MM.1S (cell line): Measurements from ENCODE around the gene C21orf91.
"Not testable (repeated sequence)": the region's sequence is repeated elsewhere in the genome, so short reads cannot be mapped to it uniquely, and the experiment has no call there.

Experiments
- DNase-seq: peaks from one replicate; pipeline ENCODE4 v3.0.0-alpha.2; 2015
- H2AFZ ChIP-seq: fragments of 300-600 bp; sonication (generic); 2 replicates; pipeline ENCODE4 v1.6.0; 2016; ENCODE audit warnings: antibody characterized with exemption, low read length
- H3F3A ChIP-seq: fragments of 300-600 bp; sonication (generic); 2 replicates; pipeline ENCODE4 v1.6.1; 2016; ENCODE audit warnings: mild to moderate bottlenecking, antibody characterized with exemption, low read length, moderate library complexity, mixed read lengths; ENCODE audit not compliant: insufficient read depth
- H3K27ac ChIP-seq: fragments of 300-600 bp; sonication (generic); 2 replicates; pipeline ENCODE4 v1.5.1; 2016; ENCODE audit warnings: mild to moderate bottlenecking, low read length
- H3K27me3 ChIP-seq: fragments of 300-600 bp; sonication (generic); replicated peaks from 2 replicates; pipeline ENCODE4 v1.6.0; 2016; ENCODE audit warnings: low read length; ENCODE audit not compliant: insufficient read depth
- H3K36me3 ChIP-seq: fragments of 300-600 bp; sonication (generic); replicated peaks from 2 replicates; pipeline ENCODE4 v1.6.1; 2016; ENCODE audit warnings: mild to moderate bottlenecking, low read length, mixed read lengths; ENCODE audit not compliant: insufficient read depth
- H3K4me1 ChIP-seq: fragments of 300-600 bp; sonication (generic); 2 replicates; pipeline ENCODE4 v1.6.1; 2016; ENCODE audit warnings: low read length, mixed read lengths
- H3K4me2 ChIP-seq: fragments of 300-600 bp; sonication (generic); 2 replicates; pipeline ENCODE4 v1.6.0; 2016; ENCODE audit warnings: low read depth, low read length
- H3K4me3 ChIP-seq: fragments of 300-600 bp; sonication (generic); 2 replicates; pipeline ENCODE4 v1.5.1; 2016; ENCODE audit warnings: low read length, mixed read lengths
- H3K79me2 ChIP-seq: fragments of 300-600 bp; sonication (generic); 2 replicates; pipeline ENCODE4 v1.6.1; 2016; ENCODE audit warnings: mixed run types, low read length, mixed read lengths
- H3K9ac ChIP-seq: fragments of 300-600 bp; sonication (generic); 2 replicates; pipeline ENCODE4 v1.6.1; 2016; ENCODE audit warnings: low read length, mixed read lengths
- H3K9me2 ChIP-seq: fragments of 300-600 bp; sonication (generic); replicated peaks from 2 replicates; pipeline ENCODE4 v1.6.1; 2016; ENCODE audit warnings: mild to moderate bottlenecking, low read length, mixed read lengths; ENCODE audit not compliant: insufficient read depth
- H3K9me3 ChIP-seq: fragments of 300-600 bp; sonication (generic); replicated peaks from 2 replicates; pipeline ENCODE4 v1.6.1; 2016; ENCODE audit warnings: mild to moderate bottlenecking, low read length, mixed read lengths; ENCODE audit not compliant: insufficient read depth
- H4K20me1 ChIP-seq: fragments of 300-600 bp; sonication (generic); 2 replicates; pipeline ENCODE4 v1.6.1; 2016; ENCODE audit warnings: mild to moderate bottlenecking, low read length, moderate library complexity, mixed read lengths; ENCODE audit not compliant: insufficient read depth
- EZH2 ChIP-seq: fragments of 300-600 bp; sonication (generic); optimal IDR thresholded peaks from 2 replicates; pipeline ENCODE3; 2017; ENCODE audit warnings: low read depth, mild to moderate bottlenecking, antibody characterized with exemption, low read length, mixed read lengths
- EZH2phosphoT487 ChIP-seq: fragments of 300-600 bp; sonication (generic); IDR thresholded peaks from 2 replicates; pipeline ENCODE4 v1.6.1; 2018; ENCODE audit warnings: antibody characterized with exemption, low read length
- TF ChIP-seq, protein P1 (sequence below): fragments of 300-600 bp; sonication (generic); IDR thresholded peaks from 2 replicates; pipeline ENCODE4 v1.5.1; 2016; ENCODE audit warnings: antibody characterized with exemption, low read length, mixed read lengths

C21orf91 gene

DNA sequence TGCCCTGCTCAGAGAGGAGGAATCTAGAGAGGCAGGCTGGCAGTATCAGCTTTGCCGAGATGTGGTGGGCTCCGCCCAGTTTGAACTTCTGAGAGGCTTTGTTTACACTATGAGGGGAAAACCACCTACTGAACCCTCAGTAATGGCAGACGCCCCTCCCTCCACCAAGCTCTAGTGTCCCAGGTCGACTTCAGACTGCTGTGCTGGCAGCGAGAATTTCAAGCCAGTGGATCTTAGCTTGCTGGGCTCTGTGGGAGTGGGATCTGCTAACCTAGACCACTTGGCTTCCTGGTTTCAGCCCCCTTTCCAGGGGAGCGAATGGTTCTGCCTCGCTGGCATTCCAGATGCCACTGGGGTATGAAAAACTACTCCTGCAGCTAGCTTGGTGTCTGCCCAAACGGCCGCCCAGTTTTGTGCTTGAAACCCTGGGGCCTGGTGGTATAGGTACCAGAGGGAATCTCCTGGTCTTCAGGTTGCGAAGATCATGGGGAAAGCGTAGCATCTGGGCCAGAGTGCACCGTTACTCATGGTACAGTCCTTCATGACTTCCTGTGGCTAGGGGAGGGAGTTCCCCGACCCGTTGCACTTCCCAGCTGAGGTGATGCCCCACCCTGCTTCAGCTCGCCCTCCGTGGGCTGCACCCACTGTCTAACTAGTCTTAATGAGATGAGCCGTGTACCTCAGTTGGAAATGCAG, 43.6 kb downstream of the C21orf91 start:
- no peaks in the 10 kb centered on the region for H3K36me3 ChIP-seq
- H3K79me2 ChIP-seq: no peaks in the 10 kb centered on the region
- no peak overlapping the region for H2AFZ ChIP-seq
- H3K9ac ChIP-seq: no peak overlapping the region
- no peaks in the 10 kb centered on the region for H3F3A ChIP-seq
- H3K9me2 ChIP-seq: no peaks in the 10 kb centered on the region
- no peaks in the 10 kb centered on the region for H3K9me3 ChIP-seq
- H3K4me1 ChIP-seq: peaks cover 23% of the 10 kb centered on the region
- no peak for DNase-seq
- no peaks in the 10 kb centered on the region for H4K20me1 ChIP-seq
- H3K27me3 ChIP-seq: no peaks in the 10 kb centered on the region
- no peak overlapping the region for H3K4me3 ChIP-seq
- no peak overlapping the region for H3K27ac ChIP-seq
- TF ChIP-seq, protein P1, sequence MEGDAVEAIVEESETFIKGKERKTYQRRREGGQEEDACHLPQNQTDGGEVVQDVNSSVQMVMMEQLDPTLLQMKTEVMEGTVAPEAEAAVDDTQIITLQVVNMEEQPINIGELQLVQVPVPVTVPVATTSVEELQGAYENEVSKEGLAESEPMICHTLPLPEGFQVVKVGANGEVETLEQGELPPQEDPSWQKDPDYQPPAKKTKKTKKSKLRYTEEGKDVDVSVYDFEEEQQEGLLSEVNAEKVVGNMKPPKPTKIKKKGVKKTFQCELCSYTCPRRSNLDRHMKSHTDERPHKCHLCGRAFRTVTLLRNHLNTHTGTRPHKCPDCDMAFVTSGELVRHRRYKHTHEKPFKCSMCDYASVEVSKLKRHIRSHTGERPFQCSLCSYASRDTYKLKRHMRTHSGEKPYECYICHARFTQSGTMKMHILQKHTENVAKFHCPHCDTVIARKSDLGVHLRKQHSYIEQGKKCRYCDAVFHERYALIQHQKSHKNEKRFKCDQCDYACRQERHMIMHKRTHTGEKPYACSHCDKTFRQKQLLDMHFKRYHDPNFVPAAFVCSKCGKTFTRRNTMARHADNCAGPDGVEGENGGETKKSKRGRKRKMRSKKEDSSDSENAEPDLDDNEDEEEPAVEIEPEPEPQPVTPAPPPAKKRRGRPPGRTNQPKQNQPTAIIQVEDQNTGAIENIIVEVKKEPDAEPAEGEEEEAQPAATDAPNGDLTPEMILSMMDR: no peak
- TF ChIP-seq EZH2: no peak
- TF ChIP-seq EZH2phosphoT487: no peak
- no peak overlapping the region for H3K4me2 ChIP-seq

DNA sequence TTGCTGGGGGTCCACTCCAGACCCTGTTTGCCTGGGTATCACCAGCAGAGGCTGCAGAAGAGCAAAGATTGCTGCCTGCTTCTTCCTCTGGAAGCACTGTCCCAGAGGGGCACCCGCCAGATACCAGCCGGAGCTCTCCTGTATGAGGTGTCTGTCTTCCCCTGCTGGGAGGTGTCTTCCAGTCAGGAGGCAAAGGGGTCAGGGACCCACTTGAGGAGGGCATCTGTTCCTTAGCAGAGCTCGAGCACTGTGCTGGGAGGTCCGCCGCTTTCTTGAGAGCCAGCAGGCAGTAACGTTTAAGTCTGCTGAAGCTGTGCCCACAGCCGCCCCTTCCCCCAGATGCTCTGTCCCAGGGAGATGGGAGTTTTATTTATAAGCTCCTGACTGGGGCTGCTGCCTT, 44.1 kb downstream of the C21orf91 start:
- not testable (repeated sequence) for H3K4me2 ChIP-seq, DNase-seq, H2AFZ ChIP-seq, H3K27me3 ChIP-seq, H3K9me3 ChIP-seq, H3F3A ChIP-seq, H3K27ac ChIP-seq, H3K9ac ChIP-seq, H4K20me1 ChIP-seq, H3K79me2 ChIP-seq, H3K36me3 ChIP-seq, H3K9me2 ChIP-seq, H3K4me3 ChIP-seq
- H3K4me1 ChIP-seq: peaks cover 18% of the 10 kb centered on the region

DNA sequence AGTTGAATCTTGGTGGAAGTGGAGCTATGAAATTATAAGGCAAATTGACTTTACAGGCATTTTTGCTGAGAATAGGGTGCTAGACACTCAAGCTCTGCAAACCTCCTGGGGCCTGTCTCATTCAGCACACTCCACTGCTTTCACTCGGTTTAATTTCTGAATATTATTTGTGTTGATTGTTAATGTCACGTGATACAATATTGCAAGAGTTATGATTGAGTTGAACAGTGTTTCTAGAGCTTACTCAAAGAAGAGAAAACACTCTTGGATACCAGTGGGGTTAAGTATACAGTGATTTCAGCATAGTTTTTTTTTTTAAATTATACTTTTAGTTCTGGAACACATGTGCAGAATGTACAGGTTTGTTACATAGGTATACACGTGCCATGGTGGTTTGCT, 49.7 kb downstream of the C21orf91 start:
- no peak overlapping the region for H3K9ac ChIP-seq
- H3K9me2 ChIP-seq: no peaks in the 10 kb centered on the region
- no peaks in the 10 kb centered on the region for H4K20me1 ChIP-seq
- no peaks in the 10 kb centered on the region for H3K79me2 ChIP-seq
- TF ChIP-seq, protein P1: no peak
- TF ChIP-seq EZH2phosphoT487 (no peak), EZH2 (no peak)
- DNase-seq: no peak
- H3K4me1 ChIP-seq: no peaks in the 10 kb centered on the region
- no peaks in the 10 kb centered on the region for H3K36me3 ChIP-seq
- no peak overlapping the region for H3K27ac ChIP-seq
- H3K27me3 ChIP-seq: no peaks in the 10 kb centered on the region
- no peak overlapping the region for H3K4me2 ChIP-seq
- no peak overlapping the region for H2AFZ ChIP-seq
- H3K4me3 ChIP-seq: no peak overlapping the region
- no peaks in the 10 kb centered on the region for H3K9me3 ChIP-seq
- H3F3A ChIP-seq: no peaks in the 10 kb centered on the region

DNA sequence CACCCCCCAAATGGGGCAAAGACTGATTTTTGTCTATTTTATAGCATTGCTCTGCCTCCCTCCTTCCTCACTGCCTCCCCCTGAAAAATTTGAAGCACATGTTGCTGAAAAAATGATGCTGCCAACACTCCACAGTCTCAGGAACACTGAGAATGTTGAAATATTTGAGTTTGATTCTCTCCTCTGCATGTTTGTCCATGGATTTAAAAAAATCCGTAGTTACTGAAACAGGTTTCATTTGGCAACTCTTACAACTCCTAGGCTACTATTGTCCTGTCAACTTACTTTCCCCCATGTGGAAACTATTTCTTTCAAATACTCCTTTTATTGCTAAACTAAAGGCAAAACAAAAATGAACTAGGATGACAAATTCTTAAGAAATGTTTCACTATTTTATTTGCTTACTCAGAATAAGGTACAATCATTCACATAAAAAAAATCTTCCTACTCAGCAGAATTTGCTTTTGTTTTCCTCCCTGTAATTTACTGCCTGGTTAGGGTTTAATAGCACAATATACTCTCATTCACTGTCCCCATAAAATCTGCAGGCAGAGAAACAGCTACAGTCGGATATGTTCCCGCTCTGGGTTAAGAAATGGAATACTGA, 50.2 kb downstream of the C21orf91 start:
- H3K4me3 ChIP-seq: no peak overlapping the region
- no peaks in the 10 kb centered on the region for H3K27me3 ChIP-seq
- H3K9me2 ChIP-seq: no peaks in the 10 kb centered on the region
- no peaks in the 10 kb centered on the region for H4K20me1 ChIP-seq
- no peaks in the 10 kb centered on the region for H3K9me3 ChIP-seq
- no peak overlapping the region for H2AFZ ChIP-seq
- no peaks in the 10 kb centered on the region for H3F3A ChIP-seq
- no peaks in the 10 kb centered on the region for H3K36me3 ChIP-seq
- DNase-seq: no peak
- TF ChIP-seq EZH2phosphoT487 (no peak), EZH2 (no peak)
- TF ChIP-seq, protein P1: no peak
- no peaks in the 10 kb centered on the region for H3K79me2 ChIP-seq
- no peak overlapping the region for H3K4me2 ChIP-seq
- H3K27ac ChIP-seq: no peak overlapping the region
- H3K4me1 ChIP-seq: no peaks in the 10 kb centered on the region
- H3K9ac ChIP-seq: no peak overlapping the region
